IgD-negative memory B cell (primary cell): ENCODE measurements around the gene GSG1L. TPM values are rescaled to one million over a fixed set of nuclear protein-coding genes. Genes with fewer than 3 reads are reported as not detected.

Experiments
- H3K27ac Mint-ChIP-seq, 3 donors: one replicate each; pipeline ENCODE4 v1.8.0; 2020 to 2022; ENCODE audit warnings: mild to moderate bottlenecking in 3 of 3, mixed read lengths in 3 of 3, moderate library complexity in 1 of 3
- H3K27me3 Mint-ChIP-seq: one replicate; pipeline ENCODE4 v1.8.0; 2021; ENCODE audit warnings: mixed read lengths
- H3K36me3 Mint-ChIP-seq: one replicate; pipeline ENCODE4 v1.8.0; 2020; ENCODE audit warnings: mild to moderate bottlenecking, mixed read lengths
- H3K4me1 Mint-ChIP-seq, 3 donors: one replicate each; pipeline ENCODE4 v1.8.0; 2020 to 2022; ENCODE audit warnings: mixed read lengths in 3 of 3, mild to moderate bottlenecking in 1 of 3
- H3K4me3 Mint-ChIP-seq, 4 donors: one replicate each; pipeline ENCODE4 v1.8.0; 2020 to 2022; ENCODE audit warnings: mild to moderate bottlenecking in 4 of 4, mixed read lengths in 4 of 4, moderate library complexity in 3 of 4
- H3K9me3 Mint-ChIP-seq, 3 donors: one replicate each; pipeline ENCODE4 v1.8.0; 2020 to 2021; ENCODE audit warnings: mixed read lengths in 3 of 3, mild to moderate bottlenecking in 1 of 3
- polyA plus RNA-seq: library from polyadenylated mRNA; unstranded; fragments of 300-500 nt; fragmentation: Illumina TruSeq; gene quantifications from one replicate; pipeline ENCODE4 v1.2.3, GENCODE V29; 2021

The GSG1L gene
- polyA plus RNA-seq, 1 donor from 2014 or later = not detected

GRCh38 chr16:27770271-27771196 is 293.0 kb downstream of the GSG1L start:
- Mint-ChIP-seq H3K9me3 (no peaks in the 10 kb centered on the region), H3K4me3 (no peak overlapping the region), H3K4me1 (no peaks in the 10 kb centered on the region), H3K36me3 (peaks cover 8% of the 10 kb centered on the region), H3K27me3 (no peaks in the 10 kb centered on the region), H3K27ac (no peak overlapping the region)

- Mint-ChIP-seq H3K4me1 (no peaks in the 10 kb centered on the region), H3K9me3 (no peaks in the 10 kb centered on the region), H3K36me3 (peaks cover 11% of the 10 kb centered on the region), H3K27me3 (no peaks in the 10 kb centered on the region), H3K4me3 (no peak overlapping the region), H3K27ac (no peak overlapping the region)
Observed at GRCh38 chr16:27769561-27770255, 293.8 kb downstream of the GSG1L start.

- Mint-ChIP-seq H3K4me3 (no peak overlapping the region), H3K9me3 (peaks cover 0 to 1% (median 0%) of the 10 kb centered on the region in 3 donors), H3K27me3 (no peaks in the 10 kb centered on the region), H3K4me1 (no peaks in the 10 kb centered on the region), H3K36me3 (peaks cover 11% of the 10 kb centered on the region), H3K27ac (no peak overlapping the region)
Observed at GRCh38 chr16:27768651-27769272, 294.8 kb downstream of the GSG1L start.

- H3K36me3 Mint-ChIP-seq = peaks cover 13% of the 10 kb centered on the region
- H3K27ac Mint-ChIP-seq = no peak overlapping the region
Observed at GRCh38 chr16:27767971-27768591, 295.4 kb downstream of the GSG1L start.

GRCh38 chr16:27767081-27767480 is 296.4 kb downstream of the GSG1L start:
- Mint-ChIP-seq H3K36me3 (peaks cover 15% of the 10 kb centered on the region), H3K27ac (no peak overlapping the region), H3K4me1 (no peaks in the 10 kb centered on the region), H3K9me3 (peaks cover 0 to 2% (median 0%) of the 10 kb centered on the region in 3 donors), H3K4me3 (no peak overlapping the region), H3K27me3 (no peaks in the 10 kb centered on the region)

More at GRCh38 chr16:27767971-27768591, 295.4 kb downstream of the GSG1L start:
- Mint-ChIP-seq H3K4me1 (no peaks in the 10 kb centered on the region), H3K27me3 (no peaks in the 10 kb centered on the region), H3K4me3 (no peak overlapping the region), H3K9me3 (peaks cover 0 to 2% (median 0%) of the 10 kb centered on the region in 3 donors)

GRCh38 chr16:27766236-27766925 is 297.1 kb downstream of the GSG1L start:
- H3K27ac Mint-ChIP-seq = no peak overlapping the region
- H3K36me3 Mint-ChIP-seq = peaks cover 15% of the 10 kb centered on the region
- H3K4me3 Mint-ChIP-seq = no peak overlapping the region
- peaks cover 0 to 2% (median 0%) of the 10 kb centered on the region in 3 donors for H3K9me3 Mint-ChIP-seq
- no peaks in the 10 kb centered on the region for H3K27me3 Mint-ChIP-seq
- H3K4me1 Mint-ChIP-seq = no peaks in the 10 kb centered on the region

- peaks cover 20% of the 10 kb centered on the region for H3K36me3 Mint-ChIP-seq
- no peak overlapping the region for H3K27ac Mint-ChIP-seq
- H3K4me3 Mint-ChIP-seq = no peak overlapping the region
- peaks cover 0 to 2% (median 0%) of the 10 kb centered on the region in 3 donors for H3K9me3 Mint-ChIP-seq
- peaks cover 0 to 3% (median 0%) of the 10 kb centered on the region in 3 donors for H3K4me1 Mint-ChIP-seq
- no peaks in the 10 kb centered on the region for H3K27me3 Mint-ChIP-seq
Observed at GRCh38 chr16:27764869-27765675, 298.4 kb downstream of the GSG1L start.

GRCh38 chr16:27764427-27764826 is 299.1 kb downstream of the GSG1L start:
- Mint-ChIP-seq H3K4me3 (no peak overlapping the region), H3K4me1 (peaks cover 0 to 3% (median 2%) of the 10 kb centered on the region in 3 donors), H3K27me3 (no peaks in the 10 kb centered on the region), H3K27ac (no peak overlapping the region), H3K9me3 (peaks cover 0 to 2% (median 0%) of the 10 kb centered on the region in 3 donors), H3K36me3 (peaks cover 20% of the 10 kb centered on the region)

- Mint-ChIP-seq H3K36me3 (peaks cover 30% of the 10 kb centered on the region), H3K27me3 (no peaks in the 10 kb centered on the region)
Observed at GRCh38 chr16:27762441-27762840, 301.1 kb downstream of the GSG1L start.

GRCh38 chr16:27761816-27762215 is 301.7 kb downstream of the GSG1L start:
- Mint-ChIP-seq H3K4me1 (peaks cover 0 to 3% (median 2%) of the 10 kb centered on the region in 3 donors), H3K27me3 (no peaks in the 10 kb centered on the region), H3K9me3 (peaks cover 0 to 2% (median 0%) of the 10 kb centered on the region in 3 donors), H3K4me3 (no peak overlapping the region), H3K36me3 (peaks cover 29% of the 10 kb centered on the region), H3K27ac (no peak overlapping the region)

More at GRCh38 chr16:27762441-27762840, 301.1 kb downstream of the GSG1L start:
- H3K27ac Mint-ChIP-seq = no peak overlapping the region
- H3K4me3 Mint-ChIP-seq = peak overlapping the region in 1 of 4 donors; percentile 39
- H3K4me1 Mint-ChIP-seq = peaks cover 0 to 3% (median 2%) of the 10 kb centered on the region in 3 donors
- peaks cover 0 to 2% (median 0%) of the 10 kb centered on the region in 3 donors for H3K9me3 Mint-ChIP-seq

GRCh38 chr16:27760789-27761176 is 302.7 kb downstream of the GSG1L start:
- Mint-ChIP-seq H3K36me3 (peaks cover 27% of the 10 kb centered on the region), H3K27ac (peak overlapping the region in 1 of 3 donors; percentile 81), H3K9me3 (peaks cover 0 to 2% (median 0%) of the 10 kb centered on the region in 3 donors), H3K27me3 (no peaks in the 10 kb centered on the region), H3K4me1 (peaks cover 0 to 5% (median 2%) of the 10 kb centered on the region in 3 donors), H3K4me3 (no peak overlapping the region)

GRCh38 chr16:27759967-27760788 is 303.3 kb downstream of the GSG1L start:
- Mint-ChIP-seq H3K9me3 (peaks cover 0 to 2% (median 0%) of the 10 kb centered on the region in 3 donors), H3K4me3 (peak overlapping the region in 1 of 4 donors; percentile 45), H3K27ac (peak overlapping the region in 1 of 3 donors; percentile 81)

More at GRCh38 chr16:27759967-27760788, 303.3 kb downstream of the GSG1L start:
- Mint-ChIP-seq H3K36me3 (peaks cover 22% of the 10 kb centered on the region), H3K27me3 (no peaks in the 10 kb centered on the region), H3K4me1 (peaks cover 0 to 5% (median 2%) of the 10 kb centered on the region in 3 donors)
